ENCODE measurements around the gene SP3.
A peak's percentile ranks its signal among the peaks of the same experiment; 100 is the strongest.

SP3 gene

DNA sequence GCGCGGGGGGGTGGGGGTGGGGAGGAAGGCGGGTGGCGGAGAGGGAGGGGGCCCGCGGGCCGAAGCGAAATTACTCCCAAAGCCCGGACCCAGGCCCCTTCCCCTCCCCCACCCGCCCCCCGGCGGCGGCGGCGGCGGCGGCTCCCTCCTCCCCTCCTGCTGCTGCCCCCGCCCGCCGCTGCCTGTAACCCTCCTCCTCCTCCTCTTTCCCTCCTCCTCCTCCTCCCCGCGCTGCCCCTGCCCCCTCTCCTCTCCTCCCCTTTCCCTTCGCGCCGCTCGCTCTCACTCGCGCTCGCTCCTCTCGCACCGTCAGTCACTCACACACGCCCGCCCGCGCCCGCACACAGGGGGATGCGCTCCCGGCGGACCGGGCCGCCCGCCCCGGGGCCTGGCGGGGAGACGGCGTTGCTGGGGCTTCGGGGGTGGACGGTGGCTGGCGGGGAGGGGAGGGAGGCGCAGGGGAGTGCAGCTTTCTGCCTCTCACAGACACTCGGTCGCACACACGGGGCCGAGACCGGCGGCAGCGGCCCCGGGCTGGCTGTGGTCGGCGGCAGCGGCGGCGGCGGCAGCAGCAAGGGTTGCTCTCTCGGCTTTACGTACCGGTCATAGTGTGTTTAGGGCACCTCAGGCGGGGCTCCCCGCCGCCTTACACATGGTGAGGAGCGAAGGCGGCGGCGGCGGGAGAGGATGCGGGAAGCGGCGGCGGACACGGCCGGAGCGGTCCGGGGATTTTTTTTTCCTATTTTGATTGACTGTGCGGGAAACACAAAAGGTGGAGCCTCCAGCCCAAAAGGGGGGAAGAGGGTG lies 405 bp downstream of the SP3 start:
- DNase-seq = peak; percentile 48

DNA sequence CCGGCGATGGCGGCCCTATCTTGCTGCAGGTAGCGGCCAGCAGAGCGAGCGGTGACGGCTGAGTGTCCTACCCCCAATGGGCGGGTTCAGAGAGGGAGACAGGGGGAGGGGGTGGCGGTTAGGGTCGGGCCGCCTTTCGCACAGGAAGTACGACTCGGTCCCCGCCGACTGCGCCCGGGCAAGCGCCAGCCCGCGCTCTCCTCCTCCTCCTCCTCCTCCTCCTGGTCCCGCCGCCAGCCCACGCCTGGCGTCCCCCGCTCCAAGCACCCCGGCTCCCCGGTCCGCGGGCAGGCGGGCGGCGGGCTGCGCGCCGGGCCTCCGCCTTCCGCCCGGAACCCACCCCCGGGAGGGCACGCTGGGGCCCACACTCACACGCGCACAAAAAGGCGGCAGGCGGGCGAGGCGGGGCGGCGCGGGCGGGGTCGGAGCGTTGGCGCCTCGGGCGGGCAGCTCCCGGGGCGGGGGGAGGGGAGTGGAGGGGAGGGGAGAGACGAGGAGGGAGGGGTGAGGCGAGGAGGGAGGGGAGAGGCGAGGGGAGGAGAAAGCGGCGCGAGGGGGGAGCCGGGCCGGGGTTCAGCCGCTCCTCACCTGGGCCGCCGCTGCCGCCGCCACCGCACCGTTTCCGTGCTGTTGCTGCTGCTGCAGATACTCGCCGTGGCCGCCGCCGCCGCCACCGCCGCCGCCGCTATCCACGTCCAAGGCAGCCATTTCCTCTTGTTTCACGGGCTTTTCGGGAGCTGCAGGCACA lies 1.2 kb downstream of the SP3 start:
- peak; percentile 76 for DNase-seq

DNA sequence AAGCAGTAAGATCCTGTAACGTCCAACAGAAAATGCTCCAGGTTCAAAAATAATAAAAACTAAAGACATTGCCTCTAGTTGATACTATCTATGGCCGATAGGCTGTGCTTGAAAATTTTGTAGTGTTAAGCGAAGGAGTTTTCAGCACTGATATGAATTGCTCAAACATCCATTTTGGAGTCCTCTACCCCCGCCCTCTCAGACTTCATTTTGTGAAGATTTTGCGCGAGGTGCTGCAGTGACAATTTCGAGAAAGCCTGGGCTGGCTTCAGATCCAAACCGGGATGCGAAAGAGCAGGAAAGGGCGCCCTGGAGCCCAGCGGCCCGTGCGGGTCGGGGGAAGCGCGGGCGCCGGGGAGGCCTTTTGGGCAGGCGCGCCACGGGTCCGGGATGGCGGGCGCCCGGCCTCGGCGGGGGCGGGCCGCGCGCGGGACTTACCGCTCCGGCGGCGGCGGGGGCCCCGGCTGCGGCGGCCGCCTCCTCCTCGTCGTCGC lies 1.8 kb downstream of the SP3 start:
- peak; percentile 40 for DNase-seq

DNA sequence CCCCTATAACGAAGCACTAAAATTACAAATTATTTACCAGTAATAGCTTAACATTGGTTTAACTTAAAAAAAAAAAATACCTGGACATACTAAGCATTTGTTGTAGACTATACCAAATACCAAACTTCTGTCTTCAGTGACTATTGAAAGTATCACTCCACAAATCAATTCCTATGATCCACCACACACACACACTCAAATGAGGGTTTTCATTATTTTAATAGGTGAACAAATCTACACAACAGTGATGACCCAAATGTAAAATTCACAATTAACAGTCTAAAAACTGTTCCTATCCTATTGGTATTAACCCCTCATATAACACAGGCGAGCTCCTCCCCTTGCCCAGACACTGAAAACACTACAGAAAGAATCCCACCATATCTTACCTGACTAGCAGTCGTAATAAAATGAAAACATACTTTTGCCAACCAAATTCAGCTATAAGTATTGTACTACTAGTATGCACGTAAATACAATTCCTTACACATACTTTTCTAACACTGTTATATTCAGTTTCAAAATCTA lies 2.5 kb downstream of the SP3 start:
- no peak for DNase-seq

DNA sequence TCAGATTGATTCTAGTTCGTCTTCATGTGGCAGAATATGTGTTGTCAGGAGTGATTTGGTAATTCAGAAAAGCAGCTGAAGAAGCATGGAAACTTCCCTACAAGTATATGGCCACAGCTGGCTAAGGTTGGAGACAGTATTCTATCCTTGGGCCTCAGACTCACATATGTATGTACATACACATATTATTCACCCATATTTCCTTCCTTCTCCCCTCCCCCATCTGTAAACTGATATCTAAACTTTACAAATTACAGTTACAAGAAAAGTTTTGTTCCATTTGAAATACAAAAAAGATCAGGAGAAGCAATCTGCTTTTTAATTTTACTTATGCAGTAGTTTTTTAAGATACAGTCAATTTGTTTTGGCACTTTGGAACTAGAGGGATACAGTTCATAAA lies 3.1 kb downstream of the SP3 start:
- no peak for DNase-seq

DNA sequence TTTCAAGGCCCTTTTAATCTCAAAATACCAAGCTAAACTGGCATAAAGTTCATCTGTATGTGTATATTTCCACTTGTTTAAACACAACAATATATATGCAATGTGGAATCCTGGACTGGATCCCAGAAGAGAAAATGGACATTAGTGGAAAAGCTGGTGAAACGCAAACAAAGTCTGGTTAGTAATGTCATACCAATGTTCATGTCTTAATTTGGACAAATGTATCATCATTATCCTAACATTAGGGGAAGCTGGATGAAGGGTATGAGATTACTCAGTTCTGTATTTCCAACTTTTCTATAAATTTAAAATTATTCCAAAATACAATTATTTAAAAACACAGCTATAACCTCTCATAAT lies 3.8 kb downstream of the SP3 start:
- DNase-seq = no peak

DNA sequence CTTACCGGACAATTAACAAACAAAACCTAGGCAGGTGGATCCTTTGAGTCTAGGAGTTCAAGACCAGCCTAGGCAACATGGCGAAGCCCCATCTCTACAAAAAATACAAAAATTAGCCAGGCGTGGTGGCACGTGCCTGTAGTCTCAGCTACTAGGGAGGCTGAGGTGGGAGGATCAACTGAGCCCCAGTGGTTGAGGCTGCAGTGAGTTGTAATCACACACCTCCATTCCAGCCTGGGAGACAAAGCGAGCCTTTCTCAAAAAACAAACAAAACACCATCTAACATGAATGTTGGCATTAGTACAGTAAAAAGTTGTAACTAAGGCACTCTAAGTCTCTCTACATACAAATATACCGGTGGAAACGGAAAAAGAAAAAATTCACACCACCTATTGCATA lies 5.3 kb downstream of the SP3 start:
- no peak for DNase-seq

DNA sequence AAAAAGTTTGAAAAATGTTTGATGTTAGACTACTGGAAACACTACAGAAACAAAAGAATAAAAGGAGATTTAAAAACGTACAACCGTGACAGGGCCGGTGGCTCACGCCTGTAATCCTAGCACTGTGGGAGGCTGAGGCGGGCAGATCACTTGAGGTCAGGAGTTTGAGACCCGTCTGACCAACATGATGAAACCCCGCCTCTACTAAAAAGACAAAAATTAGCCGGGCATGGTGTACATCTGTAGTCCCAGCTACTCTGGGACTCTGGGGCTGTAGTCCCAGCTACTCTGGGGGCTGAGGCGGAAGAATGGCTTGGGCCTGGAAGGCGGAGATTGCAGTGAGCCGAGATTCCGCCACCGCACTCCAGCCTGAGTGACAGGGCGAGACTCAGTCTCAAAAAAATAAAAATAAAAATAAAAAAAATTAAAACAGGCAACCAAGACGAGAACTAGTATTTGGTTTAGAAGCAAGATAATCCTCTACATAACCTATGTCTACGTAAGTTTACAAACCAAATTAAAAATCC lies 5.8 kb downstream of the SP3 start:
- DNase-seq = no peak

DNA sequence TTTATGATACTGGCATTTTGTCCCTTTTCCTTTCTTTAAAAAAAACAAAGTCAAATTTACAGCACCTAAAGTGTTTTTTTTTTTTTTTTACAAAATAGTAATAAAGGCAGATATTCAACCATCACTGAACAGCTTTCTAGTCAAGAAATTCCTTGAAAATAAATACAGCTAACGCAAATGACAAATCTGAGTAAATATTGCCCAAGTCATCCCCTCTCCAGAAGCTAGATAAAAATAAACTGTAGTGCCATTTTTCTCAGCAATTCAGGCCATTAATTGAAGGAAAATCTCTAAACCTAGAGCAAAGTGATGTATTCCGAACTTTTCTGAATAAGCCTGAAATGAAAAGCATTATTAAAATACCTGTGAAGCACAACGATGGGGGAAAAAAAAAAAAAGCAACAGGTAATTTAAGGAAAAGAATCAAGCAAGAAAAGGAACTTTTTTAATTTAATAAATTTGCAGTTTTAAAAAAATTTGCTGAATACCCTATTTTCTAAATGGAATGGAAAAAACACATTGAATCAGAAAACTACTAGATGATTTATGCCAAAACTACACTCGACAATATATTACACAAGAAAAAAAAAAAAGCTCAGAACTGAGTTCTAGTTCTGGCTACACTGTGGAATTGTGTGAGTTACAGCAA lies 6.9 kb downstream of the SP3 start:
- no peak for DNase-seq

DNA sequence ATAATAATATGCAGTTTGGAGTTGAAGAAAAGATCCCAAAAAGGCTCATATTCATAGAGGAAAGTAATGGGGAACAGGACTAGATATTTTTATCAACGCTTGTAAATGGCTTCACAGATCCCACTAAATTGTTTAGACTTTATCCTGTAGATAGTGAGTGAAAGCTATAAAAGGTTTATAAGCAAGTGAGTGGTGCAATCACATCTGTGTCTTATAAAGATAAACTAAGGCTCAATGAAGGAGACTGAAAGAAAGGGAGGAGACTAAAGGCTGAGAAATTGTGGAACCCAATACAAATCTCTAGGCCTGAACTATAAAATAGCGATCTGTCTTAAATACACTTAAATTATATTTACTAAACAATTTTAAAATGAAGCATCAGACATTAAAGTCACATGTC lies 7.7 kb downstream of the SP3 start:
- no peak for DNase-seq

DNA sequence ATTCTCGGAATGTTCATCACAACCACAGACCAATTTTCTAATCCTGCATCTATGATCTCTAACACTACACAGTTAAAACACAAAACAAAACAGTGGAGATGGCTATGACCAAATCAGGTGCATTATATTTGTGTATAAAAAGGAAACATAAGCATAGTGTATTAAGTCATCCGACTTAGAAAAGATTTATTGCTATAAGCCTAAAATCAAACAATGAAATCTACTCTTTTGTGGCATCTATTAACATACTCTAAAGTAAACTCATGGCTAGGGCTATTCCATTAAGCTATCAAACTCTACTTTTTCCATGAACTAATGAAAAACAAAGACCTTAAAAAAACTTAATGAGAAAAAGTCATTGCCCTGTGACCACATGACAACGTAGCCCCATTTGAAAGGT lies 8.7 kb downstream of the SP3 start:
- DNase-seq = no peak

DNA sequence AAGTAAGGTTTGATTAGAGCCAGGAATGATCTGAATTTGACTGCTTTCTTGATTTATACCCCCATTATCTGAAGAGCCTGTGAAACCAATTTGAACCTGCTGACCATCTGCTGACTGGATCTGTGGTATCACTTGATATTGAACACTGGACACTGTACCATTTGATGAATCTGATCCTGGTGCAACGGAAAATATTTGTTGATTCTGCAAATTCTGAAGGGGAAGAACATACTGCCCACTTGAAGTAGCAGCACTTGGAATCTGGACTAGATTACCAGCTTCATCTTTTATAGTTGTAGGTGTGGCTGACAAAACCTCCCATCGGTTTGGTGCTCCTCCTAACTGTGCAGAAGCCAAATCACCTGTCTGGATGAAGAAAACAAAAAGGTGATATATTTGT lies 9.3 kb downstream of the SP3 start:
- DNase-seq = no peak

DNA sequence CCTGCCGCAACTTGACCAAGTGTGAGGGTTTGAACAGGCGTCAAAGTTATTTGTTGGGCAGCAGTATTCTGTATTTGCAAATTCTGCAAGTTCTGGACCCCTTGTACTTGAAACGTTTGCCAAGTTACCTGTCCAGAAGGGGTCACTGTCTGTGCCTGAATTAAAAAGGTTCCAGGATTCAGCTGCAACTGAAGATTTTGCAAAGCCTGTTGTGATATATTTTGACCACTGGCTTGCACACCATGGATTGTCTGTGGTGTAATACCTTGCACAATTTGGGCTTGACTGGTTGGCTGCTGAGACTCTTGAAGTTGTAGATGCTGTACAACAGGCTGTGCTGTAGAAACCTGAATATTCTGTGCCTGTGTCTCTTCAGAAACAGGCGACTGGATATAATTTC lies 10.2 kb downstream of the SP3 start:
- no peak for DNase-seq

DNA sequence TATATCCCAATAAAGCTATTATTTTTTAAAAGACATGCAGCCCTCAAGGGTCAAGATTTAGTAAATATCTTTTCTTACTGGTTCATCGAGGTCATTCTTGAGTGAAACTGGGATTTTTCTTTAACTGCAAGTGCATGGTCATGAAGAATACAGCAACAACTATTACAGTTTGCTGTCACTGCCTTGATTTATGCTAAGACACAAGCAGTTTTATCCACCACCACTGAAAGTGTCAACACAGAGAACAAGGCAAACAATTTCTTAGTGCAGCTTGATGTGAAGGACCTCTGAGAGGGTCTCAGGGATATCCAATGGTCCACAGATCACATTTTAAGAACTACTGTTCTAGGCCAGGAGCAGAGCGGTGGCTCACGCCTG lies 12.1 kb downstream of the SP3 start:
- no peak for DNase-seq

DNA sequence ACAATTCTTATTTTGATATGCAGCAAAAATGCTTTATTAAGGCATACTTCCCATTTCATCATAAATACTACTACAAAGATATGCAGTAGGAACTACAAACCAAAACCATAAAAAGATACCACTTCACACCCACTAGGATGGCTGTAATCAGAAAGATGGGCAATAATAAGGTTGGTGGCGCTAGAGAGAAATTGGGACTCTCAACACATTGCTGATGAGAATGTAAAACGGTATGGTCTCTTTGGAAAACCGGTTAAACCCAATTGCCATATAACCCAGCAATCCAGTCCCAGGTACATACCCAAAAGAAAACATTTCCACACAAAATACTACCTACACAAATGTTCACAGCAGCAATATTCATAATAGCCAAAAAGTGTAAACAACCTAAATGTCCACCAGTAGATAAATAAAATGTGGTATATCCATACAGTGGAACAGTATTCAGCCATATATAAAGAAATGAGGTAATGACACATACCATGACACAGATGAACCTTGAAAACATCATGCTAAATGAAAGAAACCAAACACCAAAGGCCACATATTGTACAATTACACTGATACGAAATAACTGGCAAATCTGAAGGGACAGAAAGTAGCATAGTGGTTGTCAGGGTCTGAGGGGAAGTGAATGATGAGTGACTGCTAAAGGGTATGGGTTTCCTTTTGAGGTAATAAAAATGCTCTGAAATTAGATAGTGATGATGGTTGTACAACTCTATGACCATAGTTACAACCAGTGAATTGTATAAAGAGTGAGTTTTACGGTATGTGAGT lies 12.7 kb downstream of the SP3 start:
- no peak for DNase-seq

DNA sequence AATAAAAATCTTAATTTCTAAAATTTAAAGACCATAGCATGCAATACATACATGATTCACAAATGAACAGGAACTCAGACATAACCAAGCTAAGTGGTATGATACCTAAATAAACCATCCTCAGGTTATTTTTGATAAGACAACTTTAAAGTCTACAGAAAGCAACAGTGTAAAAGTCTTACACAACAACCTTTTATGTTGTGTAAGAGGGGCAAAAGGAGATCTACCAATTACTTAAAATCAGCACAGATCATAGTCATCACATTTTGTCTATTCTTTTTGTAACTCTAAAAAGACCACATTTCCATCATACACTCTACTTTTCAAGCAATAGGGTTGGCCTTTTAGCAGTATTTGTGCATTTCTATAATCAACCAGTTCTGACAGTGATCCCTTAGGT lies 16.3 kb downstream of the SP3 start:
- no peak for DNase-seq

DNA sequence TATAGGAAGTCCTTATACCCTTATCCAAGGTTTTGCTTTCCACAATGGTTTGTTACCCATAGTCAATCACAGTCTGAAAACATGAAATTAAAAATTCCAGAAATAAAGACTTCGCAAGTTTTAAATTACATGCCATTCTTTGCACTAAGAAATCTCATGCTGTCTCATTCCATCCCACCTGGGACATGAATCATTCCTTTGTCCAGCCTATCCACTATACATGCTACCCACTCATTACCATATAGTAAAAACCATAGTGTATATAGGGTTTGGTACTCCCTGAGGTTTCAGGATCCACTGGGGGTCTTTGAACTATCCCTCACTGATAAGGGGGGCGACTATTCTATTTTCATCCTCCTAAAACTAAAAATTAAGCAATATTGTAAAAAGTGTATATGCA lies 17.0 kb downstream of the SP3 start:
- DNase-seq = no peak

DNA sequence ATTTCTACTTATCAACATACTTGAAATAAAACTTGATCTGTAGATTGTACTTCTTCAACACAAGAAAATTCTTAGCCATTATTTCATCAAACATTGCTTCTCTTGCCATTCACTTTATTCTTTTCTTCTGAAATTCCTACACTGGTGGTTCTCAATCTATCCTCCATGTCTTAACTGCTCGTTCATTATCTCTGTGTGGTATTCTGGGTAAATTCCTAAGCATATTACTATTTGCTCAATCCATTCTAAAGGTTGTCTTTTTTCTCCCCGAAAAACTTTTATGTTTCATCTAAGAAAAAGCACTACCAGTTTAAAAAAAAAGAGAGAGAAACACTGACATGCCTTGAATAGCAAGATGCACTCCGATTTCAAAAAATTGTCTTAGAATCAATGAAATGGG lies 18.0 kb downstream of the SP3 start:
- DNase-seq = no peak

DNA sequence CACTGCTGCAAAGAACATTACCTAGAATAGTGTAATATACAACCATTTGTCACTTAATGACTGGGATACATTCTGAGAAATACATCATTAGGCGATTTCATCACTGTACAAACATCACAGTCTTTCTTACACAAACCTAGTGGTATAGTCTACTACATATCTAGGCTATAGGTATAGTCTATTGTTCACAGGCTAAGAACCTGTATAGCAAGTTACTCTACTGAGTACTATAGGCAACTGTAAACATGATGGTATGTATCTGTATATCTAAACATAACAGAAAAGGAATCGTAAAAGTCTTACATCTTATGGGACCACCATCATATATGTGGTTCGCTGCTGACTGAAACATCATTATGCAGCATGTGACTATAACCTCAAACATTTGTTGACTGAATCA lies 21.4 kb downstream of the SP3 start:
- no peak for DNase-seq

DNA sequence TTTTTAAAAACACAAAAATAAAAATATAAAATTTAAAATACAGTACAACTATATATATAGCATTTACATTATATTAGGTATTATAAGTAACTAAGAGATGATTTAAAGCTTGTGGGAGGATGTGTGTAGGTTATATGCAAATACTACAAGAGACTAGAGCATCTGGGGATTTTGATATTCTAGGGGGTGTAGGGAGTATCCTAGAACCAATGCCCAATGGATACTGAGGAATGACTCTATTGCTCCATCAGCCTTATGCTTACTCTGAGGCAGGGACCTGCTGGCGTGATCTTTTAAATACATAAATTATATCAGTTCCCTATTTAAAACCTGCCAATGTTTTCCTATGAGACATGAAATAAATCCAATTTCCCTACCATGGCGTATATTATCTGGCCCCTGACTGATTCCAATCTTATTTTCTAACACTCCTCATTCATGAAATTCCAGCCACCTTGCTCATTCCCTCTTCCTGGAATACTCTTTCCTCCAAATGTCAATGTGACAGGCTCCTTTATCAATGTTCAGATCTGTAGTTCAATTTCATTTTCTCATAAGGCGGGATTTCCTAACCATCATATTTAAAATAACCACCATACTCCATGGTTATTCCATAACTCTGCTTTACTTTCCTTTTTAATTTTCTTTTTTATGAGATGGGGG lies 22.2 kb downstream of the SP3 start:
- no peak for DNase-seq

DNA sequence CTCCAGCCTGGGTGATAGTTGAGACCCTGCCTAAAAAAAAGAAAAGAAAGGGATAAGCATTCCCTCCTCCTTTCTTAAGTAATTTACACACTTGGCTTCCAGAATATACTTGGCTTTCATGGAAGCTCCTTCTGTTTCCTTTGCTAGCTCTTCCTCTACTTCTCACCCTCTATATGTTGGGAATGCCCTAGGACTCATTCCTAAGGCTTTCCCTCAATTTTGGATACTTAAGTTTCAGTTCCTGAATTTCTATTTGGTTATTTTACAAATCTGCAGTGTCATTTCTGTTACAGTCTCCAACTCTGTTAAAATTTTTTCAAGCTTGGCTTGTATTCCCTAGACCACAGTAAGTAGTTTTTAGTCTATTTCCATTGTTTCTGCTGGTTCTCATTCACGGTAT lies 23.6 kb downstream of the SP3 start:
- DNase-seq = no peak

Data from kidney glomerular epithelial cell (primary cell).